ENCODE measurements around the gene UBAC1. TPM values are rescaled to one million over a fixed set of nuclear protein-coding genes. Genes with fewer than 3 reads are reported as not detected.
A peak's percentile ranks its signal among the peaks of the same experiment; 100 is the strongest.

UBAC1 gene
- total and polyA plus RNA-seq, 10 of the 15 experiments (the other 5 are each of a cell fraction or from before 2014, with no cell fraction given): 16.7 to 54.6 (median 38.5) TPM

DNA sequence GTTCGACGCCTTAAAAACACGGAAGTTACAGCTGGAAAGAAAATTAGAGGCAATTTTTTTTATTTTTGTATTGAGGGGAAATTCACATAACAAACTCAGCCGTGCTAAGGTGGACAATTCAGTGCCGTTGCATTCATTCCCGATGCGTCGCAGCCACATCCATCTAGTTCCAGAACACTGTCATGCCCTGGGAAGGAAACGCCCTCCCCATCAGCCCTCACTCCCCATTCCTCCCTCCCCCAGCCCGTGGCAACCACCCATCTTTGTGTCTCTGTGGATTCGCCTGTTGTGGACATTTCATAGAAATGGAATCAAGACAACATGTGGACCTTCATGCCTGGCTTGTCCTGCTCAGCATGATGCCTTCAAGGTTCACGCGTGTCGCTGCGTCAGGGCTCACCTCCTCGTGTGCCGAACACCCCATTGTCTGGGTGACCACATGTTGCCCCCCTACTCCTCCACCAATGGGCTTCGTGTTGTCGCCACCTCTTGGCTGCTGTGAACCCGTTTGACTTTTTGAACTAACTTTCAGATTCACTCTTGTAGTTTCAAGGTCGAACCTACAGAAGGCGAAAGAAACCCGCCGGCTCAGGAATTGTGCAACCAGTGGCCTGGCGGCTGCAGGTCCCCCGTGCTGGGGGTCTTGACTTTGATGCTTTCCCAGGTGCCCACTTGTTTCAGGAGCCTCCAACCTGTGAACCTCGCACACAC is 36.4 kb downstream of the UBAC1 start:
- FAIRE-seq (no peak), ATAC-seq (no peak), DNase-seq (ENCODE audit: low read depth, low spot score) (no peak)
- in situ Hi-C loops (cut with MboI) (no loop called here), intact Hi-C loops (cut with micrococcal nuclease; ENCODE audit: unreplicated experiment) (no loop called here)
- Histone ChIP-seq H2AFZ (ENCODE audit: control insufficient read depth, low read depth, low read length) (no peak overlapping the region), H4K20me1 (ENCODE audit: control insufficient read depth, insufficient read depth) (no peaks in the 10 kb centered on the region), H3K36me3 (ENCODE audit: control insufficient read depth in 2 of 2, insufficient read depth in 2 of 2, low read length in 1 of 2) (no peaks in the 10 kb centered on the region), H3K9ac (ENCODE audit: control insufficient read depth, insufficient read depth, low read length) (no peak overlapping the region), H3K27me3 (replicated peaks in 1 of 2; ENCODE audit: control insufficient read depth in 2 of 2, insufficient read depth in 2 of 2, low read length in 1 of 2) (no peaks in the 10 kb centered on the region), H3K27ac (ENCODE audit: control insufficient read depth, insufficient read depth) (no peak overlapping the region), H3K9me3 (replicated peaks; ENCODE audit: control insufficient read depth, insufficient read depth, low read length) (no peaks in the 10 kb centered on the region), H3K79me2 (ENCODE audit: control insufficient read depth, insufficient read depth, low read length) (no peaks in the 10 kb centered on the region), H3K4me1 (ENCODE audit: control insufficient read depth, insufficient read depth, low read length) (peaks cover 22% of the 10 kb centered on the region), H3K4me3 (no peak overlapping the region), H3K4me2 (ENCODE audit: control insufficient read depth, insufficient read depth) (no peak overlapping the region)
- ChIA-PET RAD21 (ENCODE audit: unreplicated experiment) (no interaction called here), POLR2A (interaction anchor here (0.6 kb wide), 1 partner anchor 17 kb away, joined by 3 read pairs; the partner anchor contains the start of gene CAMSAP1), SMC1A (ENCODE audit: uncharacterized antibody, unreplicated experiment) (no interaction called here), CTCF (interaction anchor here (1.0 to 1.5 kb wide), 2 partner anchors 35 to 63 kb away, joined by 3 to 4 read pairs; no protein-coding TSS in a partner anchor)
- TF ChIP-seq, protein P1, sequence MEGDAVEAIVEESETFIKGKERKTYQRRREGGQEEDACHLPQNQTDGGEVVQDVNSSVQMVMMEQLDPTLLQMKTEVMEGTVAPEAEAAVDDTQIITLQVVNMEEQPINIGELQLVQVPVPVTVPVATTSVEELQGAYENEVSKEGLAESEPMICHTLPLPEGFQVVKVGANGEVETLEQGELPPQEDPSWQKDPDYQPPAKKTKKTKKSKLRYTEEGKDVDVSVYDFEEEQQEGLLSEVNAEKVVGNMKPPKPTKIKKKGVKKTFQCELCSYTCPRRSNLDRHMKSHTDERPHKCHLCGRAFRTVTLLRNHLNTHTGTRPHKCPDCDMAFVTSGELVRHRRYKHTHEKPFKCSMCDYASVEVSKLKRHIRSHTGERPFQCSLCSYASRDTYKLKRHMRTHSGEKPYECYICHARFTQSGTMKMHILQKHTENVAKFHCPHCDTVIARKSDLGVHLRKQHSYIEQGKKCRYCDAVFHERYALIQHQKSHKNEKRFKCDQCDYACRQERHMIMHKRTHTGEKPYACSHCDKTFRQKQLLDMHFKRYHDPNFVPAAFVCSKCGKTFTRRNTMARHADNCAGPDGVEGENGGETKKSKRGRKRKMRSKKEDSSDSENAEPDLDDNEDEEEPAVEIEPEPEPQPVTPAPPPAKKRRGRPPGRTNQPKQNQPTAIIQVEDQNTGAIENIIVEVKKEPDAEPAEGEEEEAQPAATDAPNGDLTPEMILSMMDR (IDR thresholded peaks at IDR 0.05 in 2 of 3, conservative IDR thresholded peaks at IDR 0.05 in 1 of 3; ENCODE audit: control insufficient read depth in 2 of 3, extremely low read depth in 1 of 3, insufficient read depth in 1 of 3, low read depth in 3 of 3, low read length in 3 of 3): peak in 1 of 3 experiments; percentile 21; a peak in 2 of 6 replicates
- TF ChIP-seq IKZF2 (IDR thresholded peaks at IDR 0.05): no peak
- no peak for TF ChIP-seq BRCA1 (IDR thresholded peaks at IDR 0.05; ENCODE audit: low read depth, low read length)
- TF ChIP-seq RAD21 (IDR thresholded peaks at IDR 0.05; ENCODE audit: insufficient read depth, low read depth, low read length): peak; percentile 52
- WGBS (ENCODE audit: insufficient coverage, insufficient replicate concordance, low lambda C conversion rate, missing lambda C conversion rate): 80% methylated on average over 27 of the region's 27 CpGs
- BruUV-seq (replicated peaks): no TSS peak

DNA sequence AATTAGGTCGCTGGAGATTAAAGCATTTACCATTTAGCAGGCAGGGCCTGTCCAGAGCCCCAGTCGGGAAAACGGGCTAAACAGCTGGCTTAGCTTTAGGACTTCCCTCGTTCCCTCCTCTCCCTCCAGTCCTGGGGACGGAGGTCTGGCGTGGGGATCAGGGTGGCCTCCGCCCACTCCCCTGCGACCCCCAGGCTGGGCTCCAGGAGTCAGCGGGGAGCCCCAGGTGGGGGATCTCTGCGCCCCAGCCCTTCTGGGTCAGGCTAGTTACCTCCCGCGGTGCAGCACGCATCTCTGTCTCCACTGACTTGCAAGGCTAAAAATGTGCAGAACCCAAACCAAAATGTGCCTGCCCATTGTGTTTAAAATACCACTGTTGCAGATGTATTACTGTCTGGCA is 37.7 kb downstream of the UBAC1 start:
- ATAC-seq: no peak
- POLR2A ChIA-PET: no interaction called here
- in situ Hi-C loops (cut with MboI) (no loop called here), intact Hi-C loops (cut with micrococcal nuclease; ENCODE audit: unreplicated experiment) (no loop called here)
- DNase-seq (ENCODE audit: low read depth, low spot score): no peak
- 90% methylated on average over 13 of the region's 13 CpGs for WGBS (ENCODE audit: insufficient coverage, insufficient replicate concordance, low lambda C conversion rate, missing lambda C conversion rate)
- FAIRE-seq: no peak
- H4K20me1 ChIP-seq (ENCODE audit: control insufficient read depth, insufficient read depth): no peaks in the 10 kb centered on the region
- RAD21 ChIA-PET (ENCODE audit: unreplicated experiment): no interaction called here
- H2AFZ ChIP-seq (ENCODE audit: control insufficient read depth, low read depth, low read length): no peak overlapping the region
- CTCF ChIA-PET: no interaction called here
- no peak overlapping the region for H3K4me3 ChIP-seq
- H3K36me3 ChIP-seq (ENCODE audit: control insufficient read depth in 2 of 2, insufficient read depth in 2 of 2, low read length in 1 of 2): no peaks in the 10 kb centered on the region
- no peaks in the 10 kb centered on the region for H3K79me2 ChIP-seq (ENCODE audit: control insufficient read depth, insufficient read depth, low read length)
- H3K9ac ChIP-seq (ENCODE audit: control insufficient read depth, insufficient read depth, low read length): no peak overlapping the region
- BruUV-seq (replicated peaks): no TSS peak
- H3K27me3 ChIP-seq (replicated peaks in 1 of 2; ENCODE audit: control insufficient read depth in 2 of 2, insufficient read depth in 2 of 2, low read length in 1 of 2): no peaks in the 10 kb centered on the region
- peaks cover 22% of the 10 kb centered on the region for H3K4me1 ChIP-seq (ENCODE audit: control insufficient read depth, insufficient read depth, low read length)
- no peaks in the 10 kb centered on the region; the same call in 2 of the 3 replicates for H3K9me3 ChIP-seq (replicated peaks; ENCODE audit: control insufficient read depth, insufficient read depth, low read length)
- no peak overlapping the region for H3K27ac ChIP-seq (ENCODE audit: control insufficient read depth, insufficient read depth)
- no peak overlapping the region for H3K4me2 ChIP-seq (ENCODE audit: control insufficient read depth, insufficient read depth)
- SMC1A ChIA-PET (ENCODE audit: uncharacterized antibody, unreplicated experiment): no interaction called here
- TF ChIP-seq, protein P2, sequence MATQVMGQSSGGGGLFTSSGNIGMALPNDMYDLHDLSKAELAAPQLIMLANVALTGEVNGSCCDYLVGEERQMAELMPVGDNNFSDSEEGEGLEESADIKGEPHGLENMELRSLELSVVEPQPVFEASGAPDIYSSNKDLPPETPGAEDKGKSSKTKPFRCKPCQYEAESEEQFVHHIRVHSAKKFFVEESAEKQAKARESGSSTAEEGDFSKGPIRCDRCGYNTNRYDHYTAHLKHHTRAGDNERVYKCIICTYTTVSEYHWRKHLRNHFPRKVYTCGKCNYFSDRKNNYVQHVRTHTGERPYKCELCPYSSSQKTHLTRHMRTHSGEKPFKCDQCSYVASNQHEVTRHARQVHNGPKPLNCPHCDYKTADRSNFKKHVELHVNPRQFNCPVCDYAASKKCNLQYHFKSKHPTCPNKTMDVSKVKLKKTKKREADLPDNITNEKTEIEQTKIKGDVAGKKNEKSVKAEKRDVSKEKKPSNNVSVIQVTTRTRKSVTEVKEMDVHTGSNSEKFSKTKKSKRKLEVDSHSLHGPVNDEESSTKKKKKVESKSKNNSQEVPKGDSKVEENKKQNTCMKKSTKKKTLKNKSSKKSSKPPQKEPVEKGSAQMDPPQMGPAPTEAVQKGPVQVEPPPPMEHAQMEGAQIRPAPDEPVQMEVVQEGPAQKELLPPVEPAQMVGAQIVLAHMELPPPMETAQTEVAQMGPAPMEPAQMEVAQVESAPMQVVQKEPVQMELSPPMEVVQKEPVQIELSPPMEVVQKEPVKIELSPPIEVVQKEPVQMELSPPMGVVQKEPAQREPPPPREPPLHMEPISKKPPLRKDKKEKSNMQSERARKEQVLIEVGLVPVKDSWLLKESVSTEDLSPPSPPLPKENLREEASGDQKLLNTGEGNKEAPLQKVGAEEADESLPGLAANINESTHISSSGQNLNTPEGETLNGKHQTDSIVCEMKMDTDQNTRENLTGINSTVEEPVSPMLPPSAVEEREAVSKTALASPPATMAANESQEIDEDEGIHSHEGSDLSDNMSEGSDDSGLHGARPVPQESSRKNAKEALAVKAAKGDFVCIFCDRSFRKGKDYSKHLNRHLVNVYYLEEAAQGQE (IDR thresholded peaks at IDR 0.05; ENCODE audit: low read depth, low read length): no peak
- no peak for TF ChIP-seq PAX5 (IDR thresholded peaks at IDR 0.05; ENCODE audit: borderline replicate concordance, low read depth, low read length)
- no peak for TF ChIP-seq EP300 (IDR thresholded peaks at IDR 0.05; ENCODE audit: borderline replicate concordance in 1 of 2, control insufficient read depth in 1 of 2, low read depth in 2 of 2, low read length in 2 of 2)
- TF ChIP-seq FOXM1 (IDR thresholded peaks at IDR 0.05; ENCODE audit: low read depth, low read length): no peak
- no peak for TF ChIP-seq BCL11A (IDR thresholded peaks at IDR 0.05; ENCODE audit: low read depth, low read length)
- no peak for TF ChIP-seq ZNF207 (IDR thresholded peaks at IDR 0.05; ENCODE audit: borderline replicate concordance)
- no peak for TF ChIP-seq SPI1 (IDR thresholded peaks at IDR 0.05; ENCODE audit: borderline replicate concordance, insufficient read depth, low read depth, low read length)
